A549 treated with AZD9567 at 1 μM for 4 hours (cell line): ENCODE results near the gene F11R. TPM values are rescaled to one million over a fixed set of nuclear protein-coding genes. Genes with fewer than 3 reads are reported as not detected.

Source experiments
- total RNA-seq: library from RNA; stranded (reverse); fragments of 200-300 nt; extraction: Qiagen RNA extraction; gene quantifications from 5 replicates; pipeline ENCODE4 v1.2.3, GENCODE V29; 2022; ENCODE audit not compliant: insufficient read depth

The F11R gene
- total RNA-seq: 42.6 to 53.0 TPM (median 51.4 TPM) in 5 replicates

DNA sequence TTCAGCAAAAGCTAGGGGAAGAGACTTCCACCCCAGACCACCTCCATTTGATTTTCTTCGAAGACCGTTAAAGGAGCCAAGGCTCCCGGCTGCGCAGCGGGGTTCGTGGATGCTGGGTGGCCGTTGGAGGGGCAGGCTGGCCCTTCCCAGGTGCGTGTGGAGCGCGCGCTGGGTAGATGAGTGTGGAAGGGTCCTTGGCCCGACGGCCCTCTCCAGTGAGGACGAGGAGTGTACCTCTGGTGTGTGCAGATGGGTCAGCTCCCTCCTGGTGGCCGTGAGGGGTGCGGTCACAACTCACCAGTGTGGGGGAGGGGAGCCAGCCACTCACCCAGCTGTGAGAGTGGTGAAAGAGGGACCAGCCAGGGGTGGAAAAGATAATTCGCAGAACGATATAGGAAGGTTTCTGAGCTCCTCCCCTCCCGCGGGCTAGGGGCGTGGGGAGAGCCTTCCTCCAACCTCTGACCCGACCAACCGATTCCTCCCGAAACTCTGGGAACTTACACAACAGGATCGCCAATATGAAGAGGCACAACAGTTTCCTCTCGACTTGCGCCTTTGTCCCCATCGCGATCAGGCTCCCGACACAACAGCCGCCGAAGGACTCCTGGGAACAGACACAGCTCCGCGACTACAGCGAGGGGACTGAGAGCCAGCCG is at the start of gene F11R:
TSS of gene F11R (minus strand) at position 644 of the 656 bp plus-strand sequence. CDS start at position 565, 79 bp downstream.

DNA sequence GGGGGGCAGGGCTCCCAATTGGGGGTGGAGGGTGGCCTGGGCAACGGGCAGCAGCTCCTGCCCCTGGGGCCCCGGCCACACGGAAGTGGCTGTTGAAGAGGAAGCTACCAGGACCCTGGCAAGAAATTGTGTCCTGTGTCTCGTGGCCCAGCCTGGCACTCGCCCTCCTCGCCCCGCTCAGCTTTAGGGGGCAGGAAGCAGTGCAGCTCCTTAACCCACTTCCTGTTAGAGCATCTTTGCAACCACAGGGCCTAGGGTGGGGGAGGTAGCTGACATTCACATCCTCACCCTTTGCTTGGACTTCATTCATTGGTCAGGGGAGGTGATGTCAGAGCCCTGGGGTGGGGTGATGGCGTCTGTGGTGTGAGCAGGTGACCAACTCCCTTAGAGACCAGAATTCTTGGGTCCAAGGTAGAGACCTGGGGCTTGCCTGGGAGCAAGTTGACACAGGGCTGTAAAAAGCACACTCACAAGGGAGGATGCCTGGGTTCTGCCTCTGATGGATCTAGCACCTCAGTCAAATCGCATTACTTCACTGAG is 48.8 kb upstream of the F11R start, which contains the start of gene ARHGAP30:
TSS of gene ARHGAP30 (minus strand) at position 161 of the 540 bp plus-strand sequence. CDS start 267 bp downstream, outside the sequence.

DNA sequence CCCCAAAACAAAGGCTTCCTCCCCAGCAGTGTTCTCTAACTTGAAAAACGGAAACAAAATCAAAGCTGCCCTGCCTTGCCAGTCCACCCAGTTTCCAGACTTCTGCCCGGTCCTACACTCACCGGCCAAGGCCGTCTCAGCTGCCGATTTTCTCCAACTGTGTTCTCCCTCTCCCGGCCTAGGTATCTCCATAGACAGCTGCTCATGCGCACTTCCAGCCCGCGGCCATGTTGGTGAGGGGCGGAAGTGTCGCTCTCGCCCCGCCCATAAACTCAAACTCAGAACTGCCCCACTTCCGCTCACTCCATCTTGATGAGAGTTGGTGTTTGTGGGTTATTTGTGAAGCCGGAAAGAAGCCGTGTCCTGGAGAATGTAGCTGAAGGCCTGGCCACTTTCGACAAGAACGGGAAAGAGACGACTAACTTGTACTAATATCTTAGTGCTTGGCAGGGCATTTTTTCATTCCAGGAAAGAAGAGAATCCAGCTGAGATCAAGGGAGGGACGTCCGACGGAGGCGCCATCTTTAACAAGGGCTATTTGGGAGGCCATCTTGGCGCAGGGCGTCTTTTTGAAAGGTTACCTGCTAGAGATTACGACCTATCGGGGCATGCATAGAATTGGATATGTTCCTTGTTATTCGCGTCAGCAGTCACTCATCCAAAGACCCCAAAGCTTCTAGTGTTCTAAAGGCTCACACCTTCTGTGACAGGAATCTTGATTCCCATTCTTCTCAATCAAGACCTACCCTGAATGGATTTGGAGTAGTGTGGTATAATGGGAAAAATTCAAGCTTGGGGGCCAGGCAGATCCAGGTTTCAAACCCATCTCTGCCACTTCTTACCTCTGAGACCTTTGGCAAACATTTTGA is 25.0 kb upstream of the F11R start, which contains the start of gene USF1:
TSS of gene USF1 (minus strand) at position 242 of the 869 bp plus-strand sequence. CDS start 2,702 bp downstream, outside the sequence.

DNA sequence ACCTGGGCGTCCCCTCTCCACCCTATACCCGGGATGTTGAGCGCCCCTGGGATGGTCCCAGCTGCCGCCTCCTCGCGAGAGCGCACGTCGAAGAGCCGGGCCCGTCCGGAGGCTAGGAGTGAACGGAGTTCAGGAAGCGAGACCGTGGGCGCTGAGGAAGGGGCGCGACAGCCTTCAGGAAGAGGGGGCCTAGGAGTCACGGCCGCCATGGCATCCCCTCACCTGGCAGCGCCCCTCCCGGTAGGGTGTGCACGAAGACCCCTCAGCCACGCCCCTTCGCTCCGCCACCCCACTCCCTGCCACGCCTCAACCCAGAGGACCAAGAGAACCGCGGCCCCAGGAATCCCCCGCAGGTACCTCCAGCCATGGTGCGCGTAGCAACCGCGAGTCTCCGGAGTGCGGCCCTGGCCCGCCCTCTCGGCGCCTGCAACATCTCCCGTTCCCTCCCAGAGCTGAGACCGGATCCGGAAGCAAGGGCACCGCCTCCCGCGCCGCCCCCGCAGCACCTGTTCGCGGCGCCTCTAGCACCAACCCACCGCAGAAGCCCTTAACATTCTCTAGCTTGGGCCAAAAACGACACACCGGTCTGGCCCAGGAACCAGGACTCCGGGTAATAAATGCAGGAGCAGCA is 17.7 kb upstream of the F11R start, which contains the start of gene TSTD1:
TSS of gene TSTD1 (minus strand) at position 442 of the 631 bp plus-strand sequence. CDS start at position 367, 75 bp downstream.

DNA sequence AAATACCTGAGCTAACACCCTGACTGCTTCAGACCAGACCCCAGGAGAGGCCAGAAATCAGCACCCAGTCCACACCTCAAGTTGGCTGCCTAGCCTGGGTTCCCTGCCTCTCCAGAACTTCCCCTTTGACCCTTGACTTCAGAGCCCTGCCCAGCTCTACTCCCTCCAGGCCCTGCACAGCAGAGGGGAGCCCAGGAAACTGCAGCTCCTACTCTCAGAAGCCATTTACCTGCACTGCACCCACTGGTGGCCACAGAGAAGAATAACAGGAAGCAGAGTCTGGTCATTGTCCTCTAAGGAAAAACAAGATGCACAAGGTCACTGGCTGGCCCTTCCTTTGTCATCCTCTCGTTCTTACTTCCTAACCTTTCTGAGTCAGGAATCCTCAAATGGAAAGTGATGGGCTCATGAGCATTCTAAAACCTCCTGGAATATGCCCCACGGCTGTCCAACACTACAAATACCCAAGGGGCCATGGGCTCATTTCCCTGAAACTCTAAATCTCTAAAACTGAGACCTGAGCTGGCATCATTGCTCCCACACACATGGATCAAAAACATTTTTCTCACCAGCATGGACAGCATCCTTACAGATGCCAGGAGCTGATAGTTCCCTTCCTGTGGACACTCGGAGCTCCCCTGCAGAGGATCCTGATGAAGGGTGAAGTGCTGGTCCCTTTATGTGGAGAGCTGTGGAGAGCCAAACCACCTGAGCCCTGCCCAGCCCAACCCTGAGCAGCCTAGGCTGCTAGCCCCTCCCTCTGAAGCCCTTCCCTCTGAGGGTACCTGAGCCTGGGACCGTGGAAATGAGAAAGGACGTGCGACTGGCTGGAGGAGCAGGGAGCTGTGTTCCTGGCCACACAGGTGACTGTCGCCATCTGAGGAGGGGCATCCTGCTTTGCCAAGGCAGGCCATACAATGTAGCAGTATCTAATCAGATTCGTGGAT is 66.5 kb downstream of the F11R start, which contains the start of gene ITLN2:
TSS of gene ITLN2 (minus strand) at position 652 of the 947 bp plus-strand sequence. CDS start at position 584, 68 bp downstream.

Other genes starting within 250 kb of the F11R start
- 0.06 to 0.13 TPM (median 0.10 TPM) in 4 of 5 replicates, not detected in the other for gene LY9, start 225.0 kb downstream of the F11R start, total RNA-seq
- not detected in 5 replicates for gene CD244, start 158.3 kb downstream of the F11R start, total RNA-seq
- not detected in 5 replicates for gene ITLN1, start 136.0 kb downstream of the F11R start, total RNA-seq
- gene ITLN2, start 66.3 kb downstream of the F11R start, total RNA-seq: 0.21 to 0.57 TPM (median 0.42 TPM) in 4 of 5 replicates, not detected in the other
- gene TSTD1, start 17.8 kb upstream of the F11R start, total RNA-seq: 0.21 to 0.50 TPM (median 0.36 TPM) in 4 of 5 replicates, not detected in the other
- gene USF1, start 24.8 kb upstream of the F11R start, total RNA-seq: 44.7 to 50.9 TPM (median 49.1 TPM) in 5 replicates
- 0.05 to 0.11 TPM (median 0.09 TPM) in 4 of 5 replicates, not detected in the other for gene ARHGAP30, start 48.7 kb upstream of the F11R start, total RNA-seq
- 0.82 to 1.6 TPM (median 1.5 TPM) in 5 replicates for gene NECTIN4, start 68.4 kb upstream of the F11R start, total RNA-seq
- gene KLHDC9, start 77.2 kb upstream of the F11R start, total RNA-seq: 1.3 to 3.0 TPM (median 1.7 TPM) in 4 of 5 replicates, not detected in the other
- gene PFDN2, start 96.9 kb upstream of the F11R start, total RNA-seq: 104 to 114 TPM (median 107 TPM) in 5 replicates
- gene NIT1, start 97.0 kb upstream of the F11R start, total RNA-seq: 19.5 to 32.3 TPM (median 30.3 TPM) in 5 replicates
- 26.9 to 31.1 TPM (median 29.9 TPM) in 5 replicates for gene DEDD, start 111.5 kb upstream of the F11R start, total RNA-seq
- gene UFC1, start 132.8 kb upstream of the F11R start, total RNA-seq: 83.6 to 117 TPM (median 85.0 TPM) in 5 replicates
- 20.4 to 25.2 TPM (median 21.7 TPM) in 5 replicates for gene USP21, start 138.3 kb upstream of the F11R start, total RNA-seq
- gene PPOX, start 145.3 kb upstream of the F11R start, total RNA-seq: 13.4 to 18.9 TPM (median 16.2 TPM) in 5 replicates
- 20.0 to 28.4 TPM (median 27.3 TPM) in 5 replicates for gene B4GALT3, start 156.4 kb upstream of the F11R start, total RNA-seq
- gene ADAMTS4, start 177.9 kb upstream of the F11R start, total RNA-seq: 0.01 to 0.03 TPM in 2 of 5 replicates, not detected in the others
- gene NDUFS2, start 181.2 kb upstream of the F11R start, total RNA-seq: 76.0 to 87.5 TPM (median 80.1 TPM) in 5 replicates
- 0.16 to 0.32 TPM (median 0.27 TPM) in 4 of 5 replicates, not detected in the other for gene FCER1G, start 194.1 kb upstream of the F11R start, total RNA-seq
- 32.6 TPM in 1 of 5 replicates, not detected in the others for gene APOA2, start 202.5 kb upstream of the F11R start, total RNA-seq
- 8.5 to 15.8 TPM (median 10.7 TPM) in 5 replicates for gene TOMM40L, start 204.9 kb upstream of the F11R start, total RNA-seq
- 0.07 TPM in 1 of 5 replicates, not detected in the others for gene NR1I3, start 217.1 kb upstream of the F11R start, total RNA-seq
- gene PCP4L1, start 237.6 kb upstream of the F11R start, total RNA-seq: 0.06 to 0.13 TPM in 2 of 5 replicates, not detected in the others